ENCODE data around the gene GABBR2.
"Not testable (repeated sequence)": the region's sequence is repeated elsewhere in the genome, so short reads cannot be mapped to it uniquely, and the experiment has no call there.

GABBR2 gene

GRCh38 chr9:98468567-98469239, 240.0 kb downstream of the GABBR2 start:
- in situ Hi-C loops (cut with HindIII; ENCODE audit: low sequenced_read_pairs): no loop called here

GRCh38 chr9:98465799-98466198, 242.9 kb downstream of the GABBR2 start:
- H3K4me3 ChIP-seq (ENCODE audit: low read depth, low read length): no peak overlapping the region
- in situ Hi-C loops (cut with HindIII; ENCODE audit: low sequenced_read_pairs): no loop called here
- DNase-seq (ENCODE audit: low read depth): no peak
- TF ChIP-seq CTCF (IDR thresholded peaks at IDR 0.05; ENCODE audit: low read depth, low read length, missing control alignments): no peak

More at GRCh38 chr9:98468567-98469239, 240.0 kb downstream of the GABBR2 start:
- no peak for DNase-seq (ENCODE audit: low read depth)
- no peak overlapping the region for H3K4me3 ChIP-seq (ENCODE audit: low read depth, low read length)
- no peak for TF ChIP-seq CTCF (IDR thresholded peaks at IDR 0.05; ENCODE audit: low read depth, low read length, missing control alignments)

GRCh38 chr9:98464156-98464690, 244.5 kb downstream of the GABBR2 start:
- H3K4me3 ChIP-seq (ENCODE audit: low read depth, low read length); DNase-seq (ENCODE audit: low read depth); in situ Hi-C loops (cut with HindIII; ENCODE audit: low sequenced_read_pairs): not testable (repeated sequence)

- in situ Hi-C loops (cut with HindIII; ENCODE audit: low sequenced_read_pairs): no loop called here
- TF ChIP-seq CTCF (IDR thresholded peaks at IDR 0.05; ENCODE audit: low read depth, low read length, missing control alignments): no peak
- H3K4me3 ChIP-seq (ENCODE audit: low read depth, low read length): no peak overlapping the region
- DNase-seq (ENCODE audit: low read depth): no peak
Measured at GRCh38 chr9:98462310-98462709, 246.4 kb downstream of the GABBR2 start.

GRCh38 chr9:98460704-98461103, 248.0 kb downstream of the GABBR2 start:
- no peak overlapping the region for H3K4me3 ChIP-seq (ENCODE audit: low read depth, low read length)
- no peak for DNase-seq (ENCODE audit: low read depth)
- in situ Hi-C loops (cut with HindIII; ENCODE audit: low sequenced_read_pairs): no loop called here
- no peak for TF ChIP-seq CTCF (IDR thresholded peaks at IDR 0.05; ENCODE audit: low read depth, low read length, missing control alignments)

- in situ Hi-C loops (cut with HindIII; ENCODE audit: low sequenced_read_pairs): no loop called here
- H3K4me3 ChIP-seq (ENCODE audit: low read depth, low read length): no peak overlapping the region
- no peak for DNase-seq (ENCODE audit: low read depth)
- no peak for TF ChIP-seq CTCF (IDR thresholded peaks at IDR 0.05; ENCODE audit: low read depth, low read length, missing control alignments)
Measured at GRCh38 chr9:98457726-98458370, 250.9 kb downstream of the GABBR2 start.

GRCh38 chr9:98456156-98456613, 252.6 kb downstream of the GABBR2 start:
- TF ChIP-seq CTCF (IDR thresholded peaks at IDR 0.05; ENCODE audit: low read depth, low read length, missing control alignments): no peak
- in situ Hi-C loops (cut with HindIII; ENCODE audit: low sequenced_read_pairs): no loop called here
- no peak for DNase-seq (ENCODE audit: low read depth)
- H3K4me3 ChIP-seq (ENCODE audit: low read depth, low read length): no peak overlapping the region
